Activated T-helper 2 cell treated with anti-CD3 and anti-CD28 coated beads, Interferon-gamma antibody, Interleukin-2, Interleukin-4, amounts not matched to agents 10 μg/mL and 5 μg/mL and 100 μg/mL, durations not matched to agents 14 hours and 24 hours and 36 hours (primary cell): ENCODE results near the gene DCDC2. TPM values are rescaled to one million over a fixed set of nuclear protein-coding genes. Genes with fewer than 3 reads are reported as not detected.
A peak's percentile ranks its signal among the peaks of the same experiment; 100 is the strongest.

Experiments
- DNase-seq: peaks from one replicate; pipeline ENCODE4 v3.0.0; 2021; ENCODE audit warnings: low spot score
- H3K27ac Mint-ChIP-seq: one replicate; pipeline ENCODE4 v1.8.0; 2021; ENCODE audit warnings: mixed read lengths
- H3K27me3 Mint-ChIP-seq: one replicate; pipeline ENCODE4 v1.8.0; 2021; ENCODE audit warnings: low read depth, mixed read lengths
- H3K36me3 Mint-ChIP-seq: one replicate; pipeline ENCODE4 v1.8.0; 2021; ENCODE audit warnings: low read depth, mixed read lengths
- H3K4me1 Mint-ChIP-seq: one replicate; pipeline ENCODE4 v1.8.0; 2021; ENCODE audit warnings: low read depth, mixed read lengths
- H3K4me3 Mint-ChIP-seq: one replicate; pipeline ENCODE4 v1.8.0; 2021; ENCODE audit warnings: low read depth, mild to moderate bottlenecking, moderate library complexity, mixed read lengths
- H3K9me3 Mint-ChIP-seq: one replicate; pipeline ENCODE4 v1.8.0; 2021; ENCODE audit warnings: mixed read lengths
- intact Hi-C: fragments of 100-400 bp; cut with micrococcal nuclease; formaldehyde crosslinking; loops from one replicate; pipeline ENCODE4 v1.15.1; 2023
- total RNA-seq: library from RNA; stranded (reverse); gene quantifications from 2 replicates; pipeline ENCODE4 v1.2.3, GENCODE V29; 2022

The DCDC2 gene
- total RNA-seq, 1 donor from 2014 or later = not detected

GRCh38 chr6:24359640-24360454 lies 2.0 kb upstream of the DCDC2 start:
- Mint-ChIP-seq H3K27me3 (peaks cover 40% of the 10 kb centered on the region), H3K4me3 (peak overlapping the region; percentile 68), H3K27ac (no peak overlapping the region), H3K9me3 (no peaks in the 10 kb centered on the region), H3K4me1 (peaks cover 13% of the 10 kb centered on the region), H3K36me3 (no peaks in the 10 kb centered on the region)
- intact Hi-C loops = no loop called here
- DNase-seq = peak; percentile 77

GRCh38 chr6:24358219-24358821 lies 461 bp upstream of the DCDC2 start:
- peaks cover 13% of the 10 kb centered on the region for H3K4me1 Mint-ChIP-seq
- H3K9me3 Mint-ChIP-seq = no peaks in the 10 kb centered on the region
- peaks cover 41% of the 10 kb centered on the region for H3K27me3 Mint-ChIP-seq
- no peak for DNase-seq
- H3K4me3 Mint-ChIP-seq = peak overlapping the region; percentile 37
- no peak overlapping the region for H3K27ac Mint-ChIP-seq
- no peaks in the 10 kb centered on the region for H3K36me3 Mint-ChIP-seq
- intact Hi-C loops = no loop called here

- Mint-ChIP-seq H3K36me3 (no peaks in the 10 kb centered on the region), H3K27ac (no peak overlapping the region), H3K9me3 (no peaks in the 10 kb centered on the region), H3K4me1 (peaks cover 13% of the 10 kb centered on the region), H3K27me3 (peaks cover 40% of the 10 kb centered on the region), H3K4me3 (no peak overlapping the region)
- DNase-seq = no peak
- intact Hi-C loops = no loop called here
These were observed 1.4 kb downstream of the DCDC2 start for GRCh38 chr6:24356310-24356973.

- peaks cover 46% of the 10 kb centered on the region for H3K27me3 Mint-ChIP-seq
- H3K36me3 Mint-ChIP-seq = no peaks in the 10 kb centered on the region
- H3K4me1 Mint-ChIP-seq = peaks cover 13% of the 10 kb centered on the region
- H3K4me3 Mint-ChIP-seq = no peak overlapping the region
- H3K9me3 Mint-ChIP-seq = no peaks in the 10 kb centered on the region
- DNase-seq = no peak
- intact Hi-C loops = no loop called here
- no peak overlapping the region for H3K27ac Mint-ChIP-seq
These were observed 2.5 kb downstream of the DCDC2 start for GRCh38 chr6:24355393-24355792.

- Mint-ChIP-seq H3K4me1 (peaks cover 7% of the 10 kb centered on the region), H3K9me3 (no peaks in the 10 kb centered on the region), H3K4me3 (no peak overlapping the region), H3K27me3 (peaks cover 54% of the 10 kb centered on the region), H3K36me3 (no peaks in the 10 kb centered on the region), H3K27ac (no peak overlapping the region)
- no peak for DNase-seq
- intact Hi-C loops = no loop called here
These were observed 4.0 kb downstream of the DCDC2 start for GRCh38 chr6:24353861-24354260.

GRCh38 chr6:24352434-24352833 lies 5.4 kb downstream of the DCDC2 start:
- Mint-ChIP-seq H3K4me1 (no peaks in the 10 kb centered on the region), H3K9me3 (no peaks in the 10 kb centered on the region), H3K4me3 (no peak overlapping the region), H3K27ac (no peak overlapping the region), H3K27me3 (peaks cover 48% of the 10 kb centered on the region), H3K36me3 (no peaks in the 10 kb centered on the region)
- no peak for DNase-seq
- intact Hi-C loops = no loop called here

- no peak for DNase-seq
- H3K4me1 Mint-ChIP-seq = no peaks in the 10 kb centered on the region
- intact Hi-C loops = no loop called here
- H3K27me3 Mint-ChIP-seq = peaks cover 24% of the 10 kb centered on the region
- H3K27ac Mint-ChIP-seq = no peak overlapping the region
- H3K9me3 Mint-ChIP-seq = no peaks in the 10 kb centered on the region
- no peak overlapping the region for H3K4me3 Mint-ChIP-seq
- H3K36me3 Mint-ChIP-seq = no peaks in the 10 kb centered on the region
These were observed 12.9 kb downstream of the DCDC2 start for GRCh38 chr6:24344976-24345375.

- Mint-ChIP-seq H3K4me1 (no peaks in the 10 kb centered on the region), H3K27ac (no peak overlapping the region), H3K36me3 (no peaks in the 10 kb centered on the region), H3K27me3 (peaks cover 9% of the 10 kb centered on the region), H3K4me3 (no peak overlapping the region), H3K9me3 (peaks cover 7% of the 10 kb centered on the region)
- intact Hi-C loops = no loop called here
- DNase-seq = no peak
These were observed 16.6 kb downstream of the DCDC2 start for GRCh38 chr6:24340998-24341938.

- DNase-seq = no peak
- no peaks in the 10 kb centered on the region for H3K36me3 Mint-ChIP-seq
- H3K4me3 Mint-ChIP-seq = no peak overlapping the region
- no peaks in the 10 kb centered on the region for H3K4me1 Mint-ChIP-seq
- H3K27ac Mint-ChIP-seq = no peak overlapping the region
- intact Hi-C loops = no loop called here
- H3K27me3 Mint-ChIP-seq = peaks cover 5% of the 10 kb centered on the region
- peaks cover 7% of the 10 kb centered on the region for H3K9me3 Mint-ChIP-seq
These were observed 17.9 kb downstream of the DCDC2 start for GRCh38 chr6:24339932-24340331.

- DNase-seq = no peak
These were observed 23.6 kb downstream of the DCDC2 start for GRCh38 chr6:24334285-24334684.

GRCh38 chr6:24332317-24332716 lies 25.5 kb downstream of the DCDC2 start:
- DNase-seq = no peak
- H3K36me3 Mint-ChIP-seq = no peaks in the 10 kb centered on the region
- H3K9me3 Mint-ChIP-seq = no peaks in the 10 kb centered on the region
- no peaks in the 10 kb centered on the region for H3K4me1 Mint-ChIP-seq
- no peak overlapping the region for H3K4me3 Mint-ChIP-seq
- intact Hi-C loops = no loop called here
- H3K27ac Mint-ChIP-seq = no peak overlapping the region
- peaks cover 7% of the 10 kb centered on the region for H3K27me3 Mint-ChIP-seq

More at GRCh38 chr6:24334285-24334684, 23.6 kb downstream of the DCDC2 start:
- no peak overlapping the region for H3K27ac Mint-ChIP-seq
- no peaks in the 10 kb centered on the region for H3K36me3 Mint-ChIP-seq
- no peak overlapping the region for H3K4me3 Mint-ChIP-seq
- peaks cover 7% of the 10 kb centered on the region for H3K9me3 Mint-ChIP-seq
- peaks cover 3% of the 10 kb centered on the region for H3K27me3 Mint-ChIP-seq
- intact Hi-C loops = no loop called here
- H3K4me1 Mint-ChIP-seq = no peaks in the 10 kb centered on the region

GRCh38 chr6:24330137-24330732 lies 27.6 kb downstream of the DCDC2 start:
- H3K36me3 Mint-ChIP-seq = no peaks in the 10 kb centered on the region
- no peak overlapping the region for H3K27ac Mint-ChIP-seq
- peaks cover 8% of the 10 kb centered on the region for H3K27me3 Mint-ChIP-seq
- no peaks in the 10 kb centered on the region for H3K9me3 Mint-ChIP-seq
- intact Hi-C loops = no loop called here
- H3K4me1 Mint-ChIP-seq = no peaks in the 10 kb centered on the region
- no peak for DNase-seq
- H3K4me3 Mint-ChIP-seq = no peak overlapping the region
